ENCODE measurements around the gene BCL11B. TPM values are rescaled to one million over a fixed set of nuclear protein-coding genes. Genes with fewer than 3 reads are reported as not detected.

Gene BCL11B
- total and polyA plus RNA-seq, 10 of the 15 experiments (the other 5 are each of a cell fraction or from before 2014, with no cell fraction given) = 0.38 to 5.5 (median 1.3) TPM

DNA sequence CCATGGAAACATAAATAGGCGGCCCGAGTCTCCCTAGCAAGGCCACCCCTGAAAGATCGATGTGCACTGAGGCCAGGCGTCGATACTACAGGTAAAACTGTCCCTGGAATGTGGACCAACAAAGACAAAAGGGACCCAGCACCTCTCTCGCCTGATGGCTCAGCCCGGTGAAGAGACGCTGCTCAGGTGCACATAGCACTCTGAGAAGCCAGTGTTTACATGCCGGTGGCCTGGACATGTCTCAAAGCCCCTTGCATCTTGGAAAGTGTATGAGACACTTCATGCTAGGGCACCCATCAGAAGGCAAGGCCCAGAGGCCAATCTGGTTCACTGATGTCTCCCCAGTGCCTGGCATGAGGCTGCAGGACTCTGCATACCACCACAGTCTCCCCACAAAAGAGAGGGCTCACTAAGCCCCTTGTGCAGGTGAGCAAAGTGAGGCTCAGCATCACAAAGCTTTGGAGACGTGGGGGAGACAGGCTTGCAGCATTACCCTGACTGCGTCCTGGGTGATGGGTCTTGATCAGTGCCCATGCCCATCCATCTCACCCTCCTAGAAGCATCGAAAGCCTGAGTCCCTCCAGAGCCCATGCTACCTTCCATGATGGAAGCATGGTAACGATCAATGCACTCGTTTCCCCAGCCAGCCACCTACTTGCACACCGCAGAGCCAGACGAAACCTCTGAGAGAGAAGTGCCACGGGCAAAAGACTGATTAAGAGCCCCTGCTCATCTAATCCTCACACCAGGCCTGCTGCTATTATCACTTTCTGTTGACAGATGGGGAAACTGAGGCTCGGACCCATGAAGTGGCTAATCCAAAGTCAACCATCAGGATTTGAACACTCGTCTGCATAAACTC is 16.1 kb downstream of the BCL11B start:
- no TSS peak for BruUV-seq (replicated peaks)
- RAD21 ChIA-PET (ENCODE audit: unreplicated experiment) = no interaction called here
- Histone ChIP-seq H3K27ac (ENCODE audit: control insufficient read depth, insufficient read depth) (no peak overlapping the region), H3K79me2 (ENCODE audit: control insufficient read depth, insufficient read depth, low read length) (no peaks in the 10 kb centered on the region), H3K9ac (ENCODE audit: control insufficient read depth, insufficient read depth, low read length) (no peak overlapping the region), H3K4me3 (no peak overlapping the region), H3K36me3 (ENCODE audit: control insufficient read depth in 2 of 2, insufficient read depth in 2 of 2, low read length in 1 of 2) (no peaks in the 10 kb centered on the region; a peak in 1 of 4 replicates), H3K9me3 (replicated peaks; ENCODE audit: control insufficient read depth, insufficient read depth, low read length) (no peaks in the 10 kb centered on the region), H4K20me1 (ENCODE audit: control insufficient read depth, insufficient read depth) (no peaks in the 10 kb centered on the region), H3K4me1 (ENCODE audit: control insufficient read depth, insufficient read depth, low read length) (no peaks in the 10 kb centered on the region), H3K27me3 (replicated peaks in 1 of 2; ENCODE audit: control insufficient read depth in 2 of 2, insufficient read depth in 2 of 2, low read length in 1 of 2) (no peaks in the 10 kb centered on the region; a peak in 1 of 4 replicates), H3K4me2 (ENCODE audit: control insufficient read depth, insufficient read depth) (no peak overlapping the region), H2AFZ (ENCODE audit: control insufficient read depth, low read depth, low read length) (no peak overlapping the region)
- FAIRE-seq (no peak), DNase-seq (ENCODE audit: low read depth, low spot score) (no peak), ATAC-seq (no peak)
- in situ Hi-C loops (cut with MboI) (loop anchor here (25.0 kb wide), 1 partner anchor 1119 kb away; no protein-coding TSS in a partner anchor), intact Hi-C loops (cut with micrococcal nuclease; ENCODE audit: unreplicated experiment) (no loop called here)
- CTCF ChIA-PET = interaction anchor here (0.6 to 1.1 kb wide), 2 partner anchors 32 to 1143 kb away, joined by 3 read pairs; no protein-coding TSS in a partner anchor
- TF ChIP-seq, protein P1, sequence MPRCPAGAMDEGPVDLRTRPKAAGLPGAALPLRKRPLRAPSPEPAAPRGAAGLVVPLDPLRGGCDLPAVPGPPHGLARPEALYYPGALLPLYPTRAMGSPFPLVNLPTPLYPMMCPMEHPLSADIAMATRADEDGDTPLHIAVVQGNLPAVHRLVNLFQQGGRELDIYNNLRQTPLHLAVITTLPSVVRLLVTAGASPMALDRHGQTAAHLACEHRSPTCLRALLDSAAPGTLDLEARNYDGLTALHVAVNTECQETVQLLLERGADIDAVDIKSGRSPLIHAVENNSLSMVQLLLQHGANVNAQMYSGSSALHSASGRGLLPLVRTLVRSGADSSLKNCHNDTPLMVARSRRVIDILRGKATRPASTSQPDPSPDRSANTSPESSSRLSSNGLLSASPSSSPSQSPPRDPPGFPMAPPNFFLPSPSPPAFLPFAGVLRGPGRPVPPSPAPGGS (IDR thresholded peaks at IDR 0.05; ENCODE audit: borderline replicate concordance, insufficient read depth, low read depth, low read length, poor library complexity, severe bottlenecking) = no peak
- TF ChIP-seq TBL1XR1 (IDR thresholded peaks at IDR 0.05; ENCODE audit: low read depth, low read length) (no peak), SREBF2 (IDR thresholded peaks at IDR 0.05; ENCODE audit: low read length) (no peak), ASH2L (IDR thresholded peaks at IDR 0.05; ENCODE audit: borderline replicate concordance, low read depth) (no peak), RFX5 (IDR thresholded peaks at IDR 0.05; ENCODE audit: low read depth, low read length) (no peak), NBN (IDR thresholded peaks at IDR 0.05) (no peak), JUND (IDR thresholded peaks at IDR 0.05; ENCODE audit: low read depth, low read length) (no peak)
- TF ChIP-seq, protein P2, sequence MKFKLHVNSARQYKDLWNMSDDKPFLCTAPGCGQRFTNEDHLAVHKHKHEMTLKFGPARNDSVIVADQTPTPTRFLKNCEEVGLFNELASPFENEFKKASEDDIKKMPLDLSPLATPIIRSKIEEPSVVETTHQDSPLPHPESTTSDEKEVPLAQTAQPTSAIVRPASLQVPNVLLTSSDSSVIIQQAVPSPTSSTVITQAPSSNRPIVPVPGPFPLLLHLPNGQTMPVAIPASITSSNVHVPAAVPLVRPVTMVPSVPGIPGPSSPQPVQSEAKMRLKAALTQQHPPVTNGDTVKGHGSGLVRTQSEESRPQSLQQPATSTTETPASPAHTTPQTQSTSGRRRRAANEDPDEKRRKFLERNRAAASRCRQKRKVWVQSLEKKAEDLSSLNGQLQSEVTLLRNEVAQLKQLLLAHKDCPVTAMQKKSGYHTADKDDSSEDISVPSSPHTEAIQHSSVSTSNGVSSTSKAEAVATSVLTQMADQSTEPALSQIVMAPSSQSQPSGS (IDR thresholded peaks at IDR 0.05; ENCODE audit: low read length) = no peak
- TF ChIP-seq, protein P3, sequence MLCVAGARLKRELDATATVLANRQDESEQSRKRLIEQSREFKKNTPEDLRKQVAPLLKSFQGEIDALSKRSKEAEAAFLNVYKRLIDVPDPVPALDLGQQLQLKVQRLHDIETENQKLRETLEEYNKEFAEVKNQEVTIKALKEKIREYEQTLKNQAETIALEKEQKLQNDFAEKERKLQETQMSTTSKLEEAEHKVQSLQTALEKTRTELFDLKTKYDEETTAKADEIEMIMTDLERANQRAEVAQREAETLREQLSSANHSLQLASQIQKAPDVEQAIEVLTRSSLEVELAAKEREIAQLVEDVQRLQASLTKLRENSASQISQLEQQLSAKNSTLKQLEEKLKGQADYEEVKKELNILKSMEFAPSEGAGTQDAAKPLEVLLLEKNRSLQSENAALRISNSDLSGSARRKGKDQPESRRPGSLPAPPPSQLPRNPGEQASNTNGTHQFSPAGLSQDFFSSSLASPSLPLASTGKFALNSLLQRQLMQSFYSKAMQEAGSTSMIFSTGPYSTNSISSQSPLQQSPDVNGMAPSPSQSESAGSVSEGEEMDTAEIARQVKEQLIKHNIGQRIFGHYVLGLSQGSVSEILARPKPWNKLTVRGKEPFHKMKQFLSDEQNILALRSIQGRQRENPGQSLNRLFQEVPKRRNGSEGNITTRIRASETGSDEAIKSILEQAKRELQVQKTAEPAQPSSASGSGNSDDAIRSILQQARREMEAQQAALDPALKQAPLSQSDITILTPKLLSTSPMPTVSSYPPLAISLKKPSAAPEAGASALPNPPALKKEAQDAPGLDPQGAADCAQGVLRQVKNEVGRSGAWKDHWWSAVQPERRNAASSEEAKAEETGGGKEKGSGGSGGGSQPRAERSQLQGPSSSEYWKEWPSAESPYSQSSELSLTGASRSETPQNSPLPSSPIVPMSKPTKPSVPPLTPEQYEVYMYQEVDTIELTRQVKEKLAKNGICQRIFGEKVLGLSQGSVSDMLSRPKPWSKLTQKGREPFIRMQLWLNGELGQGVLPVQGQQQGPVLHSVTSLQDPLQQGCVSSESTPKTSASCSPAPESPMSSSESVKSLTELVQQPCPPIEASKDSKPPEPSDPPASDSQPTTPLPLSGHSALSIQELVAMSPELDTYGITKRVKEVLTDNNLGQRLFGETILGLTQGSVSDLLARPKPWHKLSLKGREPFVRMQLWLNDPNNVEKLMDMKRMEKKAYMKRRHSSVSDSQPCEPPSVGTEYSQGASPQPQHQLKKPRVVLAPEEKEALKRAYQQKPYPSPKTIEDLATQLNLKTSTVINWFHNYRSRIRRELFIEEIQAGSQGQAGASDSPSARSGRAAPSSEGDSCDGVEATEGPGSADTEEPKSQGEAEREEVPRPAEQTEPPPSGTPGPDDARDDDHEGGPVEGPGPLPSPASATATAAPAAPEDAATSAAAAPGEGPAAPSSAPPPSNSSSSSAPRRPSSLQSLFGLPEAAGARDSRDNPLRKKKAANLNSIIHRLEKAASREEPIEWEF (IDR thresholded peaks at IDR 0.05; ENCODE audit: insufficient replicate concordance, low read depth, low read length) = no peak
- TF ChIP-seq, protein P4, sequence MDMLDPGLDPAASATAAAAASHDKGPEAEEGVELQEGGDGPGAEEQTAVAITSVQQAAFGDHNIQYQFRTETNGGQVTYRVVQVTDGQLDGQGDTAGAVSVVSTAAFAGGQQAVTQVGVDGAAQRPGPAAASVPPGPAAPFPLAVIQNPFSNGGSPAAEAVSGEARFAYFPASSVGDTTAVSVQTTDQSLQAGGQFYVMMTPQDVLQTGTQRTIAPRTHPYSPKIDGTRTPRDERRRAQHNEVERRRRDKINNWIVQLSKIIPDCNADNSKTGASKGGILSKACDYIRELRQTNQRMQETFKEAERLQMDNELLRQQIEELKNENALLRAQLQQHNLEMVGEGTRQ (IDR thresholded peaks at IDR 0.05; ENCODE audit: borderline replicate concordance, low read depth, low read length) = no peak
- TF ChIP-seq, protein P5, sequence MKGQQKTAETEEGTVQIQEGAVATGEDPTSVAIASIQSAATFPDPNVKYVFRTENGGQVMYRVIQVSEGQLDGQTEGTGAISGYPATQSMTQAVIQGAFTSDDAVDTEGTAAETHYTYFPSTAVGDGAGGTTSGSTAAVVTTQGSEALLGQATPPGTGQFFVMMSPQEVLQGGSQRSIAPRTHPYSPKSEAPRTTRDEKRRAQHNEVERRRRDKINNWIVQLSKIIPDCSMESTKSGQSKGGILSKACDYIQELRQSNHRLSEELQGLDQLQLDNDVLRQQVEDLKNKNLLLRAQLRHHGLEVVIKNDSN (IDR thresholded peaks at IDR 0.05; ENCODE audit: borderline replicate concordance, extremely low read length, insufficient read depth, low read depth, low read length) = no peak
- SMC1A ChIA-PET (ENCODE audit: uncharacterized antibody, unreplicated experiment) = no interaction called here
- 39% methylated on average over 19 of the region's 19 CpGs for WGBS (ENCODE audit: insufficient coverage, insufficient replicate concordance, low lambda C conversion rate, missing lambda C conversion rate)
- POLR2A ChIA-PET = interaction anchor here (0.7 kb wide), 1 partner anchor 25 kb away, joined by 4 read pairs; no protein-coding TSS in a partner anchor
